Measurements from ENCODE around the gene TRIO.

Gene TRIO

GRCh38 chr5:14501353-14502293 lies 358.5 kb downstream of the TRIO start:
- no peak for TF ChIP-seq TAF1 (IDR thresholded peaks at IDR 0.05; ENCODE audit: borderline replicate concordance, insufficient read depth, low read length)
- no peak for TF ChIP-seq SIN3A (IDR thresholded peaks at IDR 0.05; ENCODE audit: borderline replicate concordance, insufficient read depth, low read length)
- TF ChIP-seq FOXP2 (optimal IDR thresholded peaks at IDR 0.05; ENCODE audit: borderline replicate concordance, extremely low read depth, extremely low read length, insufficient read depth) = no peak
- TF ChIP-seq REST (IDR thresholded peaks at IDR 0.05; ENCODE audit: insufficient read depth in 1 of 2, low read depth in 2 of 2, low read length in 2 of 2) = no peak
- TF ChIP-seq POLR2AphosphoS5 (IDR thresholded peaks at IDR 0.05; ENCODE audit: low read depth, low read length) = no peak

GRCh38 chr5:14502294-14502690 lies 359.1 kb downstream of the TRIO start:
- TF ChIP-seq SIN3A (IDR thresholded peaks at IDR 0.05; ENCODE audit: borderline replicate concordance, insufficient read depth, low read length) = no peak
- no peak for TF ChIP-seq REST (IDR thresholded peaks at IDR 0.05; ENCODE audit: insufficient read depth in 1 of 2, low read depth in 2 of 2, low read length in 2 of 2)
- no peak for TF ChIP-seq FOXP2 (optimal IDR thresholded peaks at IDR 0.05; ENCODE audit: borderline replicate concordance, extremely low read depth, extremely low read length, insufficient read depth)
- no peak for TF ChIP-seq TAF1 (IDR thresholded peaks at IDR 0.05; ENCODE audit: borderline replicate concordance, insufficient read depth, low read length)
- TF ChIP-seq POLR2AphosphoS5 (IDR thresholded peaks at IDR 0.05; ENCODE audit: low read depth, low read length) = no peak

- no peak for TF ChIP-seq POLR2AphosphoS5 (IDR thresholded peaks at IDR 0.05; ENCODE audit: low read depth, low read length)
- TF ChIP-seq FOXP2 (optimal IDR thresholded peaks at IDR 0.05; ENCODE audit: borderline replicate concordance, extremely low read depth, extremely low read length, insufficient read depth) = no peak
- TF ChIP-seq REST (IDR thresholded peaks at IDR 0.05; ENCODE audit: insufficient read depth in 1 of 2, low read depth in 2 of 2, low read length in 2 of 2) = no peak
- TF ChIP-seq SIN3A (IDR thresholded peaks at IDR 0.05; ENCODE audit: borderline replicate concordance, insufficient read depth, low read length) = no peak
- no peak for TF ChIP-seq TAF1 (IDR thresholded peaks at IDR 0.05; ENCODE audit: borderline replicate concordance, insufficient read depth, low read length)
Measured at GRCh38 chr5:14503017-14503680, 360.0 kb downstream of the TRIO start.

GRCh38 chr5:14503681-14504331 lies 360.7 kb downstream of the TRIO start:
- TF ChIP-seq POLR2AphosphoS5 (IDR thresholded peaks at IDR 0.05; ENCODE audit: low read depth, low read length) = no peak
- TF ChIP-seq FOXP2 (optimal IDR thresholded peaks at IDR 0.05; ENCODE audit: borderline replicate concordance, extremely low read depth, extremely low read length, insufficient read depth) = no peak
- TF ChIP-seq REST (IDR thresholded peaks at IDR 0.05; ENCODE audit: insufficient read depth in 1 of 2, low read depth in 2 of 2, low read length in 2 of 2) = no peak
- TF ChIP-seq TAF1 (IDR thresholded peaks at IDR 0.05; ENCODE audit: borderline replicate concordance, insufficient read depth, low read length) = no peak
- no peak for TF ChIP-seq SIN3A (IDR thresholded peaks at IDR 0.05; ENCODE audit: borderline replicate concordance, insufficient read depth, low read length)

All from PFSK-1 (cell line).